Measurements from ENCODE around the gene RAC3.

GRCh38 chr17:81999587-81999975 is 31.9 kb upstream of the RAC3 start:
- TF ChIP-seq REST (IDR thresholded peaks at IDR 0.05; ENCODE audit: low read depth), result no peak
- no peak for TF ChIP-seq RAD21 (IDR thresholded peaks at IDR 0.05; ENCODE audit: low read depth)
- TF ChIP-seq FOXM1 (IDR thresholded peaks at IDR 0.05; ENCODE audit: borderline replicate concordance, low read depth), result no peak
